ENCODE data around the gene CAMK2N1. TPM values are rescaled to one million over a fixed set of nuclear protein-coding genes. Genes with fewer than 3 reads are reported as not detected.
A peak's percentile ranks its signal among the peaks of the same experiment; 100 is the strongest.
"Not testable (repeated sequence)": the region's sequence is repeated elsewhere in the genome, so short reads cannot be mapped to it uniquely, and the experiment has no call there.

The CAMK2N1 gene
- total RNA-seq, 2 experiments from 2014 or later: 0.81 to 0.87 TPM

DNA sequence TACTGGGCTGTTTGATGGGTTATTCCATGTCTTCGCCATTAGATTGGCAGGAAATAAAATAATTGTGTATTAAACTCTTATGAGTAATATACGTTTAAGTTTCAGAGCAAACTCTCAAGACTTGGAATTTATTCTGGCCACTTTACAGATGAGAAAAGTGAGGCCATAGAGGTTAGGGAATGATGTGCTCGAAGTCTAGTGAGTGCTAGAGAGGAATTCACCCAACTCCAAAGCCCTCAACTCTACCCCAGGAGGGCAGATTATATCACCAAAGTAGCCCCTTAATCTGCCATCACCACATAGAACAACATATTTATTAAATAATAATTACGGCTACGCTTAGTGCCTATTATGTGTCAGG, 22.4 kb upstream of the CAMK2N1 start:
- H3K36me3 Mint-ChIP-seq: peaks cover 5% of the 10 kb centered on the region
- peaks cover 16% of the 10 kb centered on the region for H3K4me1 Mint-ChIP-seq (ENCODE audit: low read depth)
- peak overlapping the region; percentile 78 for H3K27ac Mint-ChIP-seq
- no peak for DNase-seq
- no peaks in the 10 kb centered on the region for H3K9me3 Mint-ChIP-seq
- H3K27me3 Mint-ChIP-seq: peaks cover 4% of the 10 kb centered on the region
- ChIA-PET POLR2A (interaction anchor here (1.8 kb wide), 1 partner anchor 13 kb away, joined by 4 read pairs; no protein-coding TSS in a partner anchor), CTCF (interaction anchor here (1.8 kb wide), 1 partner anchor 14 kb away, joined by 4 read pairs; no protein-coding TSS in a partner anchor)
- intact Hi-C loops (cut with micrococcal nuclease): loop anchor here (5.0 kb wide), 1 partner anchor 124 kb away; the partner anchor contains the start of gene PINK1
- H3K4me3 Mint-ChIP-seq: peak overlapping the region; percentile 89

DNA sequence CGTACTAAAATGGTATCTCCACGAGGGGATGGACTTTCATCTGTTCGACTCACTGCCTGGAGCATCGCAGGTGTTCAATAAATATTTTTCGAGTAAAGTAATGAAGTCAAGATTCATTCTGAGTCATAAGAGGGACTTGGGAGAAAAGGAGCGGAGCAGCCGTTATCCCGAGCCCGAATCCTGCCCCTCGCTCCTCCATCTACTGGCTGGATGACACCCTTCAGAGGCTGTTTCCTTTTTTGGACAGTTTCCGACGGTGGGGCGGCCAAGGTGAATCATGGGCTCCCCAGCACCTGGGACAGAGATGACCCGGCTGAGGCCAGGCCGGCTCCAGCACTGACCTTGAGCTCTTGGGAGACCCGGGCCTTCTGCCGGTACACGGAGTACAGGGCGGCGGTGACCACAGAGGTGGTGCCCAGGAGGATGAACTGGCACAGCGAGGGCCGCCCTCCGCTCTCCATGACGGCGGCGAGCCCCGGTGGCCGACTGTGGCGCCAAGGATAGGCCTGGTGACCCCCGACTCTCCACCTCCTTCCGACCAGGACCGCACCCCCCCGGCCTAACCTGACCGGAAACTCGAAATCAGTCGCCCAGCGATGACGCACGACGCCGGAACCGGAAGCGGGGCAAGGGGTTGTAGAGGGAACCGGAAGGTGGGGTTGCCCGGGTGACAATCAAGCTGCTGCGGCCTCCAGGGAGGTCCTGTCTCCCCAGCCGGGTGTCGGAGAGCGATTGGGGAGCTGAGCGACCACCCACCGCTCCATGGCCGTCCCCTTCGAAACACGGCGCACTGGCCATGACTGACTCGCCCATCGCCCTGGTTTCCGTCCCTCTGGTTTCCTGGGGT, 21.8 kb upstream of the CAMK2N1 start, which contains the start of gene MUL1:
MUL1 (minus strand) TSS at position 588 of the 847 bp plus-strand sequence; CDS start at position 461, 127 bp downstream.
- DNase-seq: peak; percentile 97
- H3K9me3 Mint-ChIP-seq: no peaks in the 10 kb centered on the region
- intact Hi-C loops (cut with micrococcal nuclease): loop anchor here (5.0 kb wide), 1 partner anchor 125 kb away; the partner anchor contains the start of gene PINK1
- CTCF ChIA-PET: interaction anchor here (1.8 kb wide), 1 partner anchor 13 kb away, joined by 4 read pairs; no protein-coding TSS in a partner anchor
- peak within 1 kb of the TSS; percentile 78 for H3K27ac Mint-ChIP-seq
- POLR2A ChIA-PET: interaction anchor here (1.0 to 1.8 kb wide), 2 partner anchors 13 to 24 kb away, joined by 3 to 4 read pairs; no protein-coding TSS in a partner anchor
- peaks cover under 1% of the 10 kb centered on the region for H3K27me3 Mint-ChIP-seq
- peak within 1 kb of the TSS; percentile 89 for H3K4me3 Mint-ChIP-seq
- H3K36me3 Mint-ChIP-seq: peaks cover 7% of the 10 kb centered on the region
- H3K4me1 Mint-ChIP-seq (ENCODE audit: low read depth): peaks cover 16% of the 10 kb centered on the region

DNA sequence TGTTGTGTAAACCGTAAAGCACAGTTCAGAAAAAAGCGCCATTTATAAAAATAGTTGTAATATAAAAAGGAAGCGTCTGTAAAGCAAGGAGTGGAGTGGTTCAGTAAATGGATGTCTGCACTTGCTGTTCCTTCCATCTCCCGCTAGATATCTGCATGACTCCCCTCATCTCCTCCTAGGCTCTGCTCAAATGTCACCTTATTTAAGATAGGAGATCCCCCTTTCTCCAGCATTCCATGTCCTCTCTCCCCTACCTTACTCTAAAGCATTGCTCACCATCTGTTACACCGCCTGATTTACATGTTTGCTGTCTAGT, 21.2 kb upstream of the CAMK2N1 start:
- no peak for DNase-seq
- Mint-ChIP-seq H3K27me3 (no peaks in the 10 kb centered on the region), H3K4me3 (peak overlapping the region; percentile 89), H3K9me3 (no peaks in the 10 kb centered on the region), H3K36me3 (peaks cover 8% of the 10 kb centered on the region), H3K4me1 (ENCODE audit: low read depth) (peaks cover 16% of the 10 kb centered on the region), H3K27ac (peak overlapping the region; percentile 78)
- intact Hi-C loops (cut with micrococcal nuclease): loop anchor here (5.0 kb wide), 1 partner anchor 125 kb away; the partner anchor contains the start of gene PINK1
- ChIA-PET CTCF (no interaction called here), POLR2A (interaction anchor here (1.0 kb wide), 1 partner anchor 23 kb away, joined by 3 read pairs; no protein-coding TSS in a partner anchor)

DNA sequence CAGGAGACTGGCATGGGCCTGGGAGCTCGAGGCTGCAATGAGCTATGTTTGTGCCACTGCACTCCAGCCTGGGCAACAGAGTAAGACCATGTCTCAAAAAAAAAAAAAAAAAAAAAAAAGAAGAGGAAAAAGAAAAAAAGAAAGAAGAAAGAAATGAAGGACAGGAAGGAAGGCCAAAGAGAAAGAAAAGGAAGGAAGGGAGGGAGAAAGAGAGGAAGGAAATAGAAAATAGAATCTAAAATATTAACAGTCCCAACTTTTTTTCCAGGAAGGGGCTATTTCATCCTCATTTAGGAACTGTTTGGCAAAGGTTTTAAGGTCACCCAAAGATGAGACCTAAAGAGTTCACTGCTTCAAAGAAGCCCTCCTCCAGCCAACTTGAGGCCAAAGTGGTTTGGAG, 19.5 kb upstream of the CAMK2N1 start:
- H3K27ac Mint-ChIP-seq: no peak overlapping the region
- DNase-seq: no peak
- intact Hi-C loops (cut with micrococcal nuclease): loop anchor here (5.0 kb wide), 1 partner anchor 127 kb away; the partner anchor contains the start of gene PINK1
- no peak overlapping the region for H3K4me3 Mint-ChIP-seq
- H3K27me3 Mint-ChIP-seq: no peaks in the 10 kb centered on the region
- POLR2A ChIA-PET: no interaction called here
- H3K36me3 Mint-ChIP-seq: peaks cover 22% of the 10 kb centered on the region
- CTCF ChIA-PET: interaction anchor here (2.1 kb wide), 1 partner anchor 15 kb away, joined by 5 read pairs; no protein-coding TSS in a partner anchor
- no peaks in the 10 kb centered on the region for H3K9me3 Mint-ChIP-seq
- H3K4me1 Mint-ChIP-seq (ENCODE audit: low read depth): peaks cover 16% of the 10 kb centered on the region

DNA sequence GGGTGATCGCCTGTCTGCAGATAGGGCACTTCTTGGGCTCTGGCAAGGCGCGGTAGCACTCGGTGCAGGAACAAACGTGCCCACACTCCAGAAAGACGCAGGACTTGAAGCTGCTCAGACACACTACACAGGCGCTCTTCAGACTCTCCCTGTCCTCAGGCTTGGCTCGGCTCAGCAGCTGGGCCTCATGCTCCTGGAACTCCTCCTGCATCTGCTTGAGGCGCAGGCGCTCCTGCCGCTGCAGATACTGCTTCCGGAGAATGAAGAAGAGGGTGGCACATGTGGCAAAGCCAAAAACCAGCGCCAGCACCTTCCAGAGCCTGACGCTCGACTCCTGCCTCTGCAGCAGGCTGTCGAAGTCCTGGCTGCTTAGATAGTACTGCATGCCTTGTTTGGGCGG, 14.7 kb upstream of the CAMK2N1 start:
- H3K4me3 Mint-ChIP-seq: no peak overlapping the region
- DNase-seq: no peak
- ChIA-PET CTCF (no interaction called here), POLR2A (no interaction called here)
- H3K27ac Mint-ChIP-seq: no peak overlapping the region
- peaks cover 25% of the 10 kb centered on the region for H3K4me1 Mint-ChIP-seq (ENCODE audit: low read depth)
- H3K9me3 Mint-ChIP-seq: no peaks in the 10 kb centered on the region
- peaks cover 32% of the 10 kb centered on the region for H3K36me3 Mint-ChIP-seq
- intact Hi-C loops (cut with micrococcal nuclease): no loop called here
- no peaks in the 10 kb centered on the region for H3K27me3 Mint-ChIP-seq

DNA sequence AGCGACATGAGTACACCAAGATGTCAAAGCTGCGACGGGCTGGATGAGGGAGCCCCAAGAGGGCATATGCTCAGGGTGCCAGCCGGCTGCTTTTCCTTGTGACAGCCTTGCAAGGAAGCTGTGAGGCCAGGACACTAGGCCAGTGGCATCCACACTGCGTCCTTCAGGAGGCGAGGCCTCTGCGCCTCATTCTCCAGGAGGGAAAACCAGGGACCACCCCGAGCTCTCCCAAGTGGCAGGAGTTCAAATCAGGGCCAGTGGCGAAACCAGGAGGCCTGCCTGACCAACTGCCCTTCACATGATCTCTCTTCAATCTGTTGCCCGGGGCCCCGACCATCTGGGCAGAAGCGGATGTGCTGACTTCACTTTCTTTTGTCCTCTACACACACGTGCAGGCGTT, 13.7 kb upstream of the CAMK2N1 start:
- H3K9me3 Mint-ChIP-seq: no peaks in the 10 kb centered on the region
- H3K4me1 Mint-ChIP-seq (ENCODE audit: low read depth): peaks cover 32% of the 10 kb centered on the region
- ChIA-PET POLR2A (no interaction called here), CTCF (interaction anchor here (0.6 kb wide), 1 partner anchor 14 kb away, joined by 3 read pairs; no protein-coding TSS in a partner anchor)
- no peak for DNase-seq
- no peaks in the 10 kb centered on the region for H3K27me3 Mint-ChIP-seq
- no peak overlapping the region for H3K4me3 Mint-ChIP-seq
- intact Hi-C loops (cut with micrococcal nuclease): loop anchor here (10.0 kb wide), 2 partner anchors 585 to 615 kb away; partner anchors contain the start of gene OTUD3
- no peak overlapping the region for H3K27ac Mint-ChIP-seq
- H3K36me3 Mint-ChIP-seq: peaks cover 32% of the 10 kb centered on the region

DNA sequence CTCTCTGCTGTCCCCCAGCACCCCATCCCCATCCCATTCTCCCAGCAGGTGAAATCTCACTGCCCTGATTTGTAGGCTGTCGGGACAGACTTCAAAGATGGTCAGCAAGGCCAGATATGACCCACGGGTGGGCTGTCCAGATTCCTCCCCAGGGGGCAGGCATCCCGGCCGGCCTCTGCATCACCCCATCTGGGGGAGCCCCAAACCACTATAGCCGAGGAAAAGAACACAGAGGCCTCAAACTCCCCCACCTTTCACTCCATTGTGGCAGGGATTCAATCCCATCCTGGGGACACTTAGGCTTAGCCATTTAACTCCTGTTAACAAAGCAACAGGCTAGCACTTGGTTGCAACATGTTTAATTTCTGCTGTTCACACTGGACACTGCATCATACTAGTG, 13.1 kb upstream of the CAMK2N1 start:
- CTCF ChIA-PET: interaction anchor here (0.6 kb wide), 1 partner anchor 15 kb away, joined by 3 read pairs; no protein-coding TSS in a partner anchor
- Mint-ChIP-seq H3K4me3 (no peak overlapping the region), H3K4me1 (ENCODE audit: low read depth) (peaks cover 30% of the 10 kb centered on the region), H3K9me3 (no peaks in the 10 kb centered on the region), H3K36me3 (peaks cover 30% of the 10 kb centered on the region), H3K27ac (no peak overlapping the region), H3K27me3 (no peaks in the 10 kb centered on the region)
- POLR2A ChIA-PET: no interaction called here
- no peak for DNase-seq
- intact Hi-C loops (cut with micrococcal nuclease): loop anchor here (10.0 kb wide), 2 partner anchors 584 to 614 kb away; partner anchors contain the start of gene OTUD3

DNA sequence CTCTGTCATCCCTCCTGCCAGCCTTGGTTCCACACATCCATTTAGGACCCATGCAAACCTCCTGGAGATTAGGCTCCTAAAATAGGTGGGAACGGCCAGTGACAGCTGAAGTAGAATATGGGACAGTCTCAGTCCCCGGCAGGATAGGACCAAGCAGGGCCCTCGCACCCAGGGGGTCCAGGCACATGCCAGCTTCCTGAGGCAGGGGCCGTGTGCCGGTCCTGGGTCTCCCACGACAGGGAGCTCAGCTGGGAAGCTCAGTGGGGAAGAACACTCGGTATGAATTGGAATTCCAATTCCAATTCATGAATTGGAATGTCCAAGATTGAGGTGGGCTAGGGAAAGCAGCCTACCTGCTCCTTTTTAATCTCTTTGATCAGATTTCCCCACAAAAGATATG, 12.1 kb upstream of the CAMK2N1 start:
- ChIA-PET CTCF (interaction anchor here (0.5 kb wide), 1 partner anchor 8 kb away, joined by 3 read pairs; no protein-coding TSS in a partner anchor), POLR2A (no interaction called here)
- no peak overlapping the region for H3K4me3 Mint-ChIP-seq

DNA sequence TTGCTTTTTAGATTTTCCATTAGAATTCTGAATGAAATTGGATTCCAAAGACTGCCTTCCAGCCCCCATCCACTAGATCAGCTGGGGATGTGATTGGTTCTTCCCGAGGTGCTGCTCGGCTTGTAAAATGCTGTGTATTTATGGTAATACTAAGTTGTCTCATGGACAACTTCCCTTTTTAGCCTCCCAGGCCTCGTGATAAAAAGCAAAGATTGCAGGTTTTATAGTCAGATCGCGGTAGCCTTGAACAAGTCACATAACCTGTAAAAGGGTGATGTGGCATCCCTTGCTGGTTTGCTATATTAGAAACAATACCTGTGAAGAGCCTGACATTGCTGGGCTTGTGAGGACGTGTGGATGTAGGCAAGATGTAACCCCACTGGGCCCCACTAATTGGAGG, 11.5 kb upstream of the CAMK2N1 start:
- intact Hi-C loops (cut with micrococcal nuclease): loop anchor here (2.0 to 10.0 kb wide), 3 partner anchors 71 to 613 kb away; partner anchors contain the start of gene OTUD3
- no peak for DNase-seq
- Mint-ChIP-seq H3K36me3 (peaks cover 27% of the 10 kb centered on the region), H3K27me3 (no peaks in the 10 kb centered on the region), H3K4me3 (no peak overlapping the region), H3K4me1 (ENCODE audit: low read depth) (peaks cover 29% of the 10 kb centered on the region), H3K9me3 (no peaks in the 10 kb centered on the region), H3K27ac (no peak overlapping the region)
- ChIA-PET CTCF (no interaction called here), POLR2A (no interaction called here)

More for the DNA sequence above, 12.1 kb upstream of the CAMK2N1 start:
- no peaks in the 10 kb centered on the region for H3K9me3 Mint-ChIP-seq
- no peak for DNase-seq
- H3K27ac Mint-ChIP-seq: no peak overlapping the region
- peaks cover 29% of the 10 kb centered on the region for H3K4me1 Mint-ChIP-seq (ENCODE audit: low read depth)
- intact Hi-C loops (cut with micrococcal nuclease): loop anchor here (10.0 kb wide), 2 partner anchors 583 to 613 kb away; partner anchors contain the start of gene OTUD3
- H3K36me3 Mint-ChIP-seq: peaks cover 29% of the 10 kb centered on the region
- H3K27me3 Mint-ChIP-seq: no peaks in the 10 kb centered on the region

DNA sequence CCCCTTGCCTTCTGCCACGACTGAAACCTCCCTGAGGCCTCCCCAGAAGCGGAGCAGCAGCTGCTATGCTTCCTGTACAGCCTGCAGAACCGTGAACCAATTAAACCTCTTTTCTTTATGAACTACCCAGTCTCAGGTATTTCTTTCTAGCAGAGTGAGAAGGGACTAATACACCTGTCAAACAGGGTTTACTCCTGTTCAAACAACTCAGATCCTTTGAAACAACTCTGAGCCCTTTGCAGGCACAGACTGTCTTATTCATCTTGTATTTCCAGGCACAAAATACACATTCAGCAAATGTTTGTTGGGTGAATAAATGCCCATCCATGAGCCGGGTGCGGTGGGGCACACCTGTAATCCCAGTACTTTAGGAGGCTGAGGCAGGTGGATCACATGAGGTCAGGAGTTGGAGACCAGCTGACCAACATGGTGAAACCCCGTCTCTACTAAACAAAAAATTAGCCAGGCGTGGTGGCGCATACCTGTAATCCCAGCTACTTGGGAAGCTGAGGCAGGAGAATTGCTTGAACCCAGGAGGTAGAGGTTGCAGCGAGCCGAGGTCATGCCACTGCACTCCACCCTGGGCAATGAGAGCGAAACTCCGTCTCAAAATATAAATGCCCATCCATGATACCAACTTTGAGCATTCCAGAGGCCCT, 10.8 kb upstream of the CAMK2N1 start:
- intact Hi-C loops (cut with micrococcal nuclease): loop anchor here (1.0 to 10.0 kb wide), 4 partner anchors 70 to 612 kb away; partner anchors contain the start of gene OTUD3
- H3K9me3 Mint-ChIP-seq, POLR2A ChIA-PET, DNase-seq, H3K4me3 Mint-ChIP-seq, CTCF ChIA-PET, H3K27me3 Mint-ChIP-seq: not testable (repeated sequence)
- Mint-ChIP-seq H3K36me3 (peaks cover 24% of the 10 kb centered on the region), H3K27ac (peak overlapping the region; percentile 40), H3K4me1 (ENCODE audit: low read depth) (peaks cover 29% of the 10 kb centered on the region)

DNA sequence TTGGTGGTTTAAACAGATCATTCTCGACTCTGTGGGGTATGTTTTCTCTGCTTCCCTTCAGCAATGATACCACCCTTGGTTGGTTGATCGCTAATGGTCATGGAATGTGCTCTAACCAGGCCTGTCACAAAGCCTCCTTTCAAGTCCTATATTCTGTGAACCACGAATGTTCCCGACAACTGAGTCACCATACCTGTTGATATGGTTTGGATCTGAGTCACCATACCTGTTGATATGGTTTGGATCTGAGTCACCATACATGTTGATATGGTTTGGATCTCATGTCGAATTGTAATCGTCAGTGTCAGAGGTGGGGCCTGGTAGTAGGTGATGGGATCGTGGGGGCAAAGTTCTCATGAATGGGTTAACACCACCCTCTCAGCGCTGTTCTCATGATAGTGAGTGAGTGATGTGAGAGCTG, 10.2 kb upstream of the CAMK2N1 start:
- H3K27ac Mint-ChIP-seq: peak overlapping the region; percentile 59
- peak; percentile 59 for DNase-seq
- no peaks in the 10 kb centered on the region for H3K27me3 Mint-ChIP-seq
- POLR2A ChIA-PET: no interaction called here
- no peaks in the 10 kb centered on the region for H3K9me3 Mint-ChIP-seq
- CTCF ChIA-PET: interaction anchor here (4.2 to 7.8 kb wide), 2 partner anchors 118 to 284 kb away, joined by 62 to 163 read pairs; no protein-coding TSS in a partner anchor
- H3K36me3 Mint-ChIP-seq: peaks cover 18% of the 10 kb centered on the region
- intact Hi-C loops (cut with micrococcal nuclease): loop anchor here (1.0 to 10.0 kb wide), 4 partner anchors 69 to 611 kb away; partner anchors contain the start of gene OTUD3
- H3K4me3 Mint-ChIP-seq: no peak overlapping the region
- peaks cover 29% of the 10 kb centered on the region for H3K4me1 Mint-ChIP-seq (ENCODE audit: low read depth)
